Stromal cell of bone marrow (primary cell): Measurements from ENCODE around the gene KCNC4.

Source experiments
- DNase-seq: peaks from one replicate; pipeline ENCODE4 v3.0.0-alpha.2; 2012; ENCODE audit warnings: low read depth

KCNC4 gene

GRCh38 chr1:110209715-110210603 lies at the start of gene KCNC4:
Gene KCNC4 (plus strand): TSS chr1:110210314. CDS start chr1:110211500, 1,186 bp downstream.
- DNase-seq, result peak; percentile 48

GRCh38 chr1:110160538-110161100 lies 49.5 kb upstream of the KCNC4 start:
- DNase-seq, result no peak

DNA sequence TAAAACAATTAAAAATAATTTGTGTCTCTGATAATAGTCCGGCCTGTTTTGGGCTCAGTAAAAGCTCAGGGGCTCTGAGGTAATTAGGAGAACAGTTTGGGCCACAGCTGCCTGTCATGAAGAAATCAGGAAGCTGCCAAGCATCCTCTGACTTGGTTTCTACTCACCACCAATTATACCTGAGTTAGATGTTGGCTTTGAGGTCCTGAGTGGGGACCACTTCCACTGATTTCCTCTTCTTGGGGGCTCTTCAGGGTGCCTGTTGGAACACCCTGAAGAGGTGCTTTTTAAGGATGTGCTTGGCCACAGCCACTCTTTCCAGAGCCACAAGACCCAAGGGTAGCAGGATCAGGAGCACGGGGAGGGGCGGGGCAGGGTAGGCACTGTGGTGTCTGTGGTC lies 48.9 kb upstream of the KCNC4 start:
- no peak for DNase-seq

DNA sequence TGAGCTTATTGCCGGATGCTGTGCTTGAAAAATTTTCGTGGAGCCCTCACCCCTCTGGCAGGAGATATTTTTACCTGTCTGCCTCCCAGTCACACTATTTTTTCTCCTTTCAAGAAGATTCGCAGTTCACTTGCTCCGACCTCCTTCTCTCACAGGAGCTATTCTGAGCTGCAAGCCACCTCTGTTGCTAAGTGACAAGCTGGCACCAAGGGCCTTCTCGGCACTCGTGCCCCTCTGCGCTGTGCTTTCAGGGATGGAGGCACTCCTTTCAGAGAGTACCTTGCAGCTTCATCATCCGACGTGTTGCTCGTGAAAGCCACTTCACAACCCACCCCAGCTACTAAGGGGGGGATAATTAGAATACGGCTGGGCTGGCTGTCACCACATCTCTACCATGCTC lies 48.3 kb upstream of the KCNC4 start:
- no peak for DNase-seq

DNA sequence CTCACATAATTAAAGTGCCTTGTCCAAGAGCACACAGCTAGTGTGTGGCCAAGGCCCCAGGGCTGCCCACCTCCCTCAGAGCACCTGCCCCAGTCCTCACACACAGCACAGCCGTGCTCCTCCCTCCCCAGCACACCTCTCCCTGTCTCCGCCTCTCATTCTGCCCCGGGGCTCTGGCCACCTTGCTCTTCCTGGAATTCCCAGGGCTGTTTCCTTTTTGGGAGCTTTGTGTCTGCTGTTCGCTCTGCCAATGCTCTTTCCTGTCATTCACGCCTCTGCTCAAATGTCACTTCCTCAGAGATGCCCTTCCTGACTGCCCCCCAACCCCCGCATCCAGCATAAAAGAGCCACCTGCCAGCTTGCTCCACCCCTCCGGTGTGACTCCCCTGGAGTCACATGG lies 46.5 kb upstream of the KCNC4 start:
- no peak for DNase-seq

DNA sequence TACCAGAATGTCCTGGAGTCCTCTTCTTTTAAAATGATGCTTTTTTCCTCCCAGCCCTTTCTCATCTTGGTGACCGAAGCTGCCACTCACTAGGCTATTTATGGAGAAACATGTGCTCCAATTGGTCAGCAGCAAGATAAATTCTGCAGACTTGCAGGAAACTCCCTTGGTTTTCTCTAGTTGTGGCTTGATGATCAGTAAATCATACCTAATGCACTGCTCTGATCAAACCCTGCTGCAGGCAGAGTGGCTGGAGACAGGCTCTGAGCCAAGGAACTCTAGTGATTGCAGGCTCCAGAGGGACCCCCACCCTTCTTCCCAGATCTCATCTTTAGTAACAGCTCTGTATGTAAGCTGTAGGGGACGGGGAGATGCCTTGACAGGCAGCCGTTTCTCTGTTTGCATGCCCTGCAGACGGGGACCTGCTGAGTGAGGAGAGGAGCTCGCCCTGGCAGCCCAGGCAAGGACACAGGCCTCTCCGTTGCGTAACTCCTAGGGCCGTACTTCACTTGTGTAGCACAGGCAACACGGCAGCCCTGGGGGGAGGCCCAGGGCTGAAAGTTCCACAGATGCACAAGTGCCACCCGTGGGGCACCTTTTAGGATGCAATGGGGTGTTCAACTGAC lies 45.3 kb upstream of the KCNC4 start:
- DNase-seq, result no peak

DNA sequence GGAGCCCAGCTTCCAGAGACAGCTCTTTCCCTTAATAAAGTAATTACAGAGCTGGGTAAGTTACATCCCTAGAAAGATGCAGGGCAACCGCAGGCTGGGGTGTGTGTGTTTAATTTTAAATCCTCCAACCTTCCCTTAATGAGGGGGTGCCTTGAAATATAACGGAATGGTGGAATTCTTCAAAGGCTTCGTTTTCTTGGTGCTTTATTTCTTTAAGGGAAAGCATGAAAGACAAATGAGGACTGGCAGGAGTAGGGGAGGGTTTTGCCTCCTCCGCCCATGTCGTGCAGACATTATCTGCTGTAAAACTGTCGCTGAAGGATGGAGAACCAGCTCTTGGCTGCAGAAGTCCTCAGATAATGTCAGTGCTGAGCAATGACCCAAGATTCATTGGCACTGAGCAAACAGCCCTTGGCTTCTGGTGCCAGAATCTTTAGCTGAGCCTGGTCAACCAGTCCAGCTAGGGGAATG lies 44.3 kb upstream of the KCNC4 start:
- no peak for DNase-seq

GRCh38 chr1:110166861-110167260 lies 43.3 kb upstream of the KCNC4 start:
- DNase-seq, result no peak

GRCh38 chr1:110170766-110171733 lies 39.1 kb upstream of the KCNC4 start:
- no peak for DNase-seq

GRCh38 chr1:110172001-110172400 lies 38.1 kb upstream of the KCNC4 start:
- DNase-seq, result no peak

DNA sequence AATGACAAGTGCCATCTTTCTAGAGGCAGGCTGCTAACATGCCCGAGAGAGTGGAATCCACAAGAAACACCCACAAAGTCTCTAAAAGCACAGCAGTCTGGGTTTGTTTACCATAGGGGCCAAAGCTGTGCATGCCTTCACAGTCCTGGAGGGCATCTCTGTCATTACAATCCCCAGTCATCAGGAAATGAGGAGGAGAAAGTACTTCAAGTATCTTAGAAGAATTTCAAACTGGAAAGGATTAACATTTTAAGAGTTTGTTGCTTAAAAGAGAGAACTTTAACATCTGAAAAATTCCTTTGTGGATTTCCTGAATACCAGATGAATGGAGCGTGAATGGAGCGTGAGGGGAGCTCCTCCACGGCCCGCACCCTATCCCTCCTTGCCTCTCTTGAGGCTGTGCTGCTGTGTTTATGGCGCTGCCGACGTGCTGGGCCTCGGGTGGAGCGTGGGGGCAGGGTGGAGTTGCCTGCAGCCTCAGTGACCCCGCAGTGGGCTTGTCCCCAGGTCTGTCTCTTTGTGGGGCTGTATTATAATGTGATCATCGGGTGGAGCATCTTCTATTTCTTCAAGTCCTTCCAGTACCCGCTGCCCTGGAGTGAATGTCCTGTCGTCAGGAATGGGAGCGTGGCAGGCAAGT lies 36.5 kb upstream of the KCNC4 start:
- no peak for DNase-seq

GRCh38 chr1:110174961-110175360 lies 35.2 kb upstream of the KCNC4 start:
- DNase-seq, result no peak

DNA sequence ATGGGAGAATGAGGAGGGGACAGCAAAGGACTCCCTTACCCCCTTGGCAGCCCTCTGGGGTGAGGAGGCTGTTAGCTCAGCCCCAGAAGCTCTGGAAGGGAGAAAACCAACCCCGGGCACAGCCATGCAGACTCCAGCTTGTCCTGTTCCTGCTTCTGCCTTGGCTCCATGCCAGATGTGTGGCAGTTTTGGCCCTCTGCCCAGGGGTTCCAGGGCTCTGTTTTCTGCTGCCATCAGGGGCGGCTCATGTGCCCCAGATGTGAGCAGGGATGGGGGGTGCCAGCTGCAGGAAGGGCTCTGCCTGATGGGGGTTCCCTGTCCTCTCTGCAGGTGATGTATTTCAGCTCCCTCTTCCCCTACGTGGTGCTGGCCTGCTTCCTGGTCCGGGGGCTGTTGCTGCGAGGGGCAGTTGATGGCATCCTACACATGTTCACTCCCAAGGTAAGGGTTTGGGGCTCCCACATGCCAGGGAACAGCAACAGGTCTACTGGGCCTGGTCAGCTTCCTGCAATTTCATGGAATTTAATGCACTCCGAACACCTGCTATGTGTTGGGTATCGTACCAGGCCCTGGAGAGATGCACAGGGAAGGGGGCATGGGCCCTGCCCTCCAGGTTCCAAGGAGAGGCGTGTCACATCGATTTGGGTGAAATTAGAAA lies 33.7 kb upstream of the KCNC4 start:
- no peak for DNase-seq

DNA sequence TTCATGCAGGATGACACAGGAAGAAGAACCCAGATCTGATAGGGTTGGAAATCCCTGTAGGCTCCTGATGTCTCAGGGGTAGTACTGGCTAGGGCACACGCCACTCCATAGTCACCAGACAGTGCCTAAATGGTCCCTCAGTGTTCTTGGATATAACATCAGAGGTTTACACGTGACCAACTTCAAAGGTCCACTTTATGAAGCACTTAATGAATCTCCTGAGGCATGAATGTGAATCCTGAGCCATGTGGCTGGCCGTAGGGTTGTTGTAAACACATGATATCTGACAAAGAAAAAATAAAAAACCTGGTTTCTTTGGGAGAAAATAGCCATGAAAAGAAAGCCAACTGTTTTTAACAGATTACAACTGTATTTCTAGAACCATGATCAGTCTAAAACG lies 32.3 kb upstream of the KCNC4 start:
- no peak for DNase-seq

DNA sequence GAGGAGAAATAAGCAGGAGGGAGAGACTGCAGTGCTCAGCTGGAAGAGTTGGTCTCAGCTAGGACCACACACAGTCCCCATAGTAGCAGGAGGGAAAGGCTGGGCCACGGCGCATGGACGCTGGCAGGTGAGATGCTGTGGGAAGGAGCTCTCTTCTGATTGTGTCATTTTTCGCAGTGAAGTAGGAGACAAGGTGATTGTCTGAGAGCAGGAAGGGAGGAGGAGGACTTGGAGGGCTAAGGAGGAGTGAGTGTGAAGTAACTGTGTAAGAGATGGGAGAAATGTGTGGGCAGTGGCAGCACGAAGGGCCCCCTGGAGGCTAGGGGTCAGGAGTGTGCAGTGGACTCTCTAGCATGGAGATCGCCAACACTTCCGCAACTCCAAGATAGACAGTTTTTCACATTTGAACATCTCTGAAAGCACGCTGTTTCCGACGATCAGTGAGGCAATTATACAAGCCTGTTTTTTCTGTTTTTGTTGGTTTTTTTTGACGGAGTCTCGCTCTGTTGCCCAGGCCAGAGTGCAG lies 26.4 kb upstream of the KCNC4 start:
- DNase-seq, result no peak

- no peak for DNase-seq
These were observed 25.7 kb upstream of the KCNC4 start for GRCh38 chr1:110184446-110184845.

GRCh38 chr1:110185181-110185580 lies 24.9 kb upstream of the KCNC4 start:
- no peak for DNase-seq

- no peak for DNase-seq
These were observed 23.6 kb upstream of the KCNC4 start for GRCh38 chr1:110186558-110186957.

DNA sequence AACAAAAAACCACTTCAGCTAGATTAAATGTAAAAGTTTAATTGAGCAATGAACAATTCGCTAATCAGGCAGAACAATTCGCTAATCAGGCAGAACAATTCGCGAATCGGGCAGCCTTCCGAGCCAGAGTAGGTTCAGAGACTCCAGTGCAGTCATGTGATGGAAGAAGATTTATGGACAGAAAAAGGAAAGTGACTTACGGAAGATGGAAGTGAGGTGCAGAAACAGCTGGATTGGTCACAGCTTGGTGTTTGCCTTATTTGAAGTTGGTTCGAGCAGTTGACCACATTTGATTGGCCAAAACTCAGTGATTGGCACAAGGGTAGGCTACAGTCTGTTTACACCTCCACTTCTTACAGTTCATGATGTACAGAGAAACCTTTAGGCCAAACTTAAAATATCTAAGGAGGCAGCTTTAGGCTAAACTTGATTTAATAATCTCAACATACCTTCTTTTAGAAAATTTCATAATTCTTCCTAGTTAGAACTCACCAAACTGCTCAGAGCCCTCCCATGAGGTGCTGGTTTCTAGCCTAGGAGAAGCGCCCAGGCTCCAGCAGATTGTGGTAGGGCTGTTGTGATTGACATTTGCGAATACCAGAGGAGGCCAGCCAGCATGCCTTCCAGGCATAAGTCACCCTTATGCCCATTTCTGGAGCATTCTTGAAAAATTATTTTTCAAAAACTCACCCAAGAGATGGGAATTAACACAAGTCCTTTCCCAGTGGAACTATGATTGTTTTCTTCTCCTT lies 22.8 kb upstream of the KCNC4 start:
- DNase-seq, result peak; percentile 69
